GM19023 (cell line): ENCODE results near the gene GPR17.

Source experiments
- ATAC-seq: cut with Tn5 transposase; IDR thresholded peaks from one replicate; pipeline ENCODE4 v1.9.1; 2021; ENCODE audit warnings: mild to moderate bottlenecking, moderate library complexity; ENCODE audit not compliant: unreplicated experiment

GPR17 gene

GRCh38 chr2:127654084-127654837, 8.3 kb downstream of the GPR17 start:
- ATAC-seq, result no peak

GRCh38 chr2:127654838-127655175, 8.9 kb downstream of the GPR17 start:
- ATAC-seq, result no peak

- ATAC-seq, result no peak
These were observed 9.5 kb downstream of the GPR17 start for GRCh38 chr2:127655209-127656073.

- ATAC-seq, result no peak
These were observed 10.7 kb downstream of the GPR17 start for GRCh38 chr2:127656569-127657231.

GRCh38 chr2:127657232-127657595, 11.3 kb downstream of the GPR17 start:
- ATAC-seq, result no peak

- no peak for ATAC-seq
These were observed 12.2 kb downstream of the GPR17 start for GRCh38 chr2:127658146-127658545.

- ATAC-seq, result no peak
These were observed 12.9 kb downstream of the GPR17 start for GRCh38 chr2:127658641-127659407.

GRCh38 chr2:127659408-127660290, 13.7 kb downstream of the GPR17 start:
- no peak for ATAC-seq

GRCh38 chr2:127660291-127660578, 14.3 kb downstream of the GPR17 start:
- ATAC-seq, result no peak

- ATAC-seq, result no peak
These were observed 15.2 kb downstream of the GPR17 start for GRCh38 chr2:127661072-127661649.

- ATAC-seq, result no peak
These were observed 16.1 kb downstream of the GPR17 start for GRCh38 chr2:127661949-127662510.

GRCh38 chr2:127662937-127663565, 17.1 kb downstream of the GPR17 start:
- no peak for ATAC-seq

- no peak for ATAC-seq
These were observed 17.7 kb downstream of the GPR17 start for GRCh38 chr2:127663566-127664064.

- no peak for ATAC-seq
These were observed 18.3 kb downstream of the GPR17 start for GRCh38 chr2:127664065-127664894.

- no peak for ATAC-seq
These were observed 18.9 kb downstream of the GPR17 start for GRCh38 chr2:127664895-127665225.

GRCh38 chr2:127665267-127665893, 19.4 kb downstream of the GPR17 start:
- ATAC-seq, result no peak

- no peak for ATAC-seq
These were observed 23.1 kb downstream of the GPR17 start for GRCh38 chr2:127669056-127669455.
